Suprapubic skin (tissue), 4 donors: ENCODE data around the gene RMI2. TPM values are rescaled to one million over a fixed set of nuclear protein-coding genes. Genes with fewer than 3 reads are reported as not detected.

ENCODE experiments used
- DNase-seq, 2 donors: peaks; one replicate each; pipeline ENCODE4 v3.0.0-alpha.2; 2019; ENCODE audit warnings: low spot score in 2 of 2
- H3K27ac ChIP-seq: fragments of 200-600 bp; sonication (generic); one replicate; pipeline ENCODE4 v1.5.1; 2019
- H3K27me3 ChIP-seq: fragments of 200-600 bp; sonication (generic); one replicate; pipeline ENCODE4 v1.5.1; 2019
- H3K36me3 ChIP-seq: fragments of 200-600 bp; sonication (generic); one replicate; pipeline ENCODE4 v1.5.1; 2019
- H3K4me1 ChIP-seq: fragments of 200-600 bp; sonication (generic); one replicate; pipeline ENCODE4 v1.5.1; 2019
- H3K4me3 ChIP-seq: fragments of 200-600 bp; sonication (generic); one replicate; pipeline ENCODE4 v1.5.1; 2019; ENCODE audit warnings: mild to moderate bottlenecking
- H3K9me3 ChIP-seq: fragments of 200-600 bp; sonication (generic); one replicate; pipeline ENCODE4 v1.5.1; 2019
- CTCF ChIP-seq, 2 donors: fragments of 200-600 bp in 1 of 2; fragments of 450-650 bp in 1 of 2; sonication (generic) in 1 of 2; IDR thresholded peaks; one replicate each; pipeline ENCODE4 v1.5.1; 2016 to 2019; ENCODE audit warnings: antibody characterized with exemption in 2 of 2, mild to moderate bottlenecking in 1 of 2, moderate library complexity in 1 of 2
- EP300 ChIP-seq: sonication (generic); formaldehyde crosslinking; IDR thresholded peaks from one replicate; pipeline ENCODE4 v1.6.1; 2017; ENCODE audit warnings: antibody characterized with exemption
- POLR2A ChIP-seq, 2 donors: fragments of 450-650 bp; IDR thresholded peaks; one replicate each; pipeline ENCODE4 v1.6.1; 2017; ENCODE audit warnings: antibody characterized with exemption in 2 of 2, mild to moderate bottlenecking in 2 of 2, moderate library complexity in 2 of 2
- POLR2AphosphoS5 ChIP-seq, 3 donors: sonication (generic); formaldehyde crosslinking; IDR thresholded peaks; one replicate each; pipeline ENCODE4 v1.6.1; 2017; ENCODE audit warnings: antibody characterized with exemption in 3 of 3
- whole genome bisulfite sequencing: methylation state at CpG from one replicate; pipeline ENCODE4 v1.1.5; 2018; 5-methylcytosine and 5-hydroxymethylcytosine counted together
- total RNA-seq, 4 donors: library from RNA; depleted of rRNA; stranded (reverse); fragments of >200 nt; gene quantifications; one replicate each; pipeline ENCODE4 v1.1.0, GENCODE V29; 2016

RMI2 gene
- total RNA-seq, 4 donors from 2014 or later, result 2.7 to 7.7 (median 6.4) TPM

DNA sequence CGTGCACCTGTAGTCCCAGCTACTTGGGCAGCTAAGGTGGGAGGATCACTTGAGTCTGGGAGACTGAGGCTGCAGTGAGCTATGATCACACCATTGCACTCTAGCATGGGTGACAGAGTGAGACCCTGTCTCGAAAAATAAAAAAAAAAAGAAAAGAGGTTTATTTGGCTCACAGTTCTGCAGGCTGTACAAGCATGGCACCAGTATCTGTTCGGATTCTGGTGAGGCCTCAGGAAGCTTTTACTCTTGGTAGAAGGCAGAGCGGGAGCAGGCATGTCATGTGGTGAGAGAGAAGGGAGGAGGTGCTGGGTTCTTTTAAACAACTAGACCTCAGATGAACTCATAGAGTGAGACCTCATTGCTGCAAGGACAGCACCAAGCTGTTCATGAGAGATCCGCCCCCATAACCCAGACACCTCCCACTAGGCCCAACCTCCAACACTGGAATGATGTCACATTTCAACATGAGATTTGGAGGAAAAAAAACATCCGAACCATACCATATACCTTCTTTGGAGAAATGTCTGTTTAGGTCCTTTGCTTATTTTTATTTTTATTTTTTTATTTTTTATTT lies 10.3 kb upstream of the RMI2 start:
- Histone ChIP-seq H3K4me3 (no peak overlapping the region), H3K27me3 (no peaks in the 10 kb centered on the region), H3K27ac (no peak overlapping the region), H3K36me3 (no peaks in the 10 kb centered on the region), H3K9me3 (no peaks in the 10 kb centered on the region), H3K4me1 (no peaks in the 10 kb centered on the region)
- 90% methylated on average over 6 of the region's 6 CpGs for WGBS
- TF ChIP-seq EP300 (no peak), POLR2A (IDR thresholded peaks at IDR 0.05) (no peak), CTCF (IDR thresholded peaks at IDR 0.05) (no peak), POLR2AphosphoS5 (IDR thresholded peaks at IDR 0.05) (no peak)
- DNase-seq, result no peak

DNA sequence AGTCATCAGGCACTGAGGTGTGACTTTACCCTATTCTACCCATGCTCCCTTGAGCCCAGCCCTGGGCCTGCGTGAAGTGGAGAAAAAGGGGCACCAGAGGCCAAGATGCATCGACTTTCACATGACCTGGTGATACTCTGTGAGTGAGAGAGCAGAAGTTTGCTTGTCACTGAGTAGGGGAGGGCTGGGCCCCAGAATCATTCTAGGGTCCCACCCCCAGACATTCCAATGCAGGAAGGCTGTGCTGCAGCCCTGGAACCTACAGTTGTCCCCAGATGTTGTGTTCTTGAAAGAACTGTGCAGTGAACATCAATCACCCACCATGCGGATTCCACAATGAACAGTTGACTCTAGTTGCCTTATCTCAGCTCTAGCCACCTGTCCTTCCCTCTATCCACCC lies 6.2 kb upstream of the RMI2 start:
- Histone ChIP-seq H3K27me3 (no peaks in the 10 kb centered on the region), H3K4me3 (no peak overlapping the region), H3K36me3 (no peaks in the 10 kb centered on the region), H3K27ac (no peak overlapping the region), H3K9me3 (no peaks in the 10 kb centered on the region), H3K4me1 (peaks cover 13% of the 10 kb centered on the region)
- WGBS, result 44% methylated on average over 3 of the region's 3 CpGs
- no peak for DNase-seq
- TF ChIP-seq POLR2A (IDR thresholded peaks at IDR 0.05), result no peak
- TF ChIP-seq CTCF (IDR thresholded peaks at IDR 0.05), result no peak
- TF ChIP-seq POLR2AphosphoS5 (IDR thresholded peaks at IDR 0.05), result no peak
- no peak for TF ChIP-seq EP300

GRCh38 chr16:11340710-11341109 lies 4.5 kb upstream of the RMI2 start:
- 38% methylated on average over 4 of the region's 4 CpGs for WGBS
- DNase-seq, result no peak
- H3K9me3 ChIP-seq, result no peaks in the 10 kb centered on the region

GRCh38 chr16:11341371-11341770 lies 3.9 kb upstream of the RMI2 start:
- Histone ChIP-seq H3K4me1 (peaks cover 28% of the 10 kb centered on the region), H3K27me3 (no peaks in the 10 kb centered on the region), H3K36me3 (no peaks in the 10 kb centered on the region), H3K27ac (no peak overlapping the region), H3K9me3 (no peaks in the 10 kb centered on the region), H3K4me3 (no peak overlapping the region)
- DNase-seq, result no peak
- TF ChIP-seq POLR2AphosphoS5 (IDR thresholded peaks at IDR 0.05) (no peak), CTCF (IDR thresholded peaks at IDR 0.05) (no peak), EP300 (no peak), POLR2A (IDR thresholded peaks at IDR 0.05) (no peak)
- 91% methylated on average over 9 of the region's 9 CpGs for WGBS

More at GRCh38 chr16:11340710-11341109, 4.5 kb upstream of the RMI2 start:
- H3K4me1 ChIP-seq, result peaks cover 23% of the 10 kb centered on the region
- H3K27me3 ChIP-seq, result no peaks in the 10 kb centered on the region
- TF ChIP-seq CTCF (IDR thresholded peaks at IDR 0.05) (no peak), EP300 (no peak), POLR2A (IDR thresholded peaks at IDR 0.05) (no peak), POLR2AphosphoS5 (IDR thresholded peaks at IDR 0.05) (no peak)
- H3K27ac ChIP-seq, result no peak overlapping the region
- H3K4me3 ChIP-seq, result no peak overlapping the region
- H3K36me3 ChIP-seq, result no peaks in the 10 kb centered on the region

- H3K27ac ChIP-seq, result no peak overlapping the region
- H3K4me1 ChIP-seq, result peaks cover 30% of the 10 kb centered on the region
- TF ChIP-seq EP300 (no peak), CTCF (IDR thresholded peaks at IDR 0.05) (no peak), POLR2AphosphoS5 (IDR thresholded peaks at IDR 0.05) (peak in 1 of 3 donors; percentile 13), POLR2A (IDR thresholded peaks at IDR 0.05) (no peak)
- no peaks in the 10 kb centered on the region for H3K9me3 ChIP-seq
- 52% methylated on average over 5 of the region's 5 CpGs for WGBS
- H3K27me3 ChIP-seq, result no peaks in the 10 kb centered on the region
- H3K36me3 ChIP-seq, result no peaks in the 10 kb centered on the region
- H3K4me3 ChIP-seq, result no peak overlapping the region
- DNase-seq, result no peak
Observed at GRCh38 chr16:11342021-11342855, 3.0 kb upstream of the RMI2 start.
